ENCODE measurements around the gene BTBD16. TPM values are rescaled to one million over a fixed set of nuclear protein-coding genes. Genes with fewer than 3 reads are reported as not detected.

Gene BTBD16
- total RNA-seq, 1 donor from 2014 or later = 1.3 TPM

GRCh38 chr10:122293156-122293960 is 22.3 kb downstream of the BTBD16 start:
- no peak for DNase-seq (ENCODE audit: low read depth)
- no peak overlapping the region for H3K4me3 ChIP-seq (ENCODE audit: low read depth, low read length)

GRCh38 chr10:122293961-122294380 is 22.9 kb downstream of the BTBD16 start:
- no peak for DNase-seq (ENCODE audit: low read depth)
- H3K4me3 ChIP-seq (ENCODE audit: low read depth, low read length) = no peak overlapping the region
- TF ChIP-seq CTCF (conservative IDR thresholded peaks at IDR 0.05; ENCODE audit: low read depth, low read length) = no peak

More at GRCh38 chr10:122293156-122293960, 22.3 kb downstream of the BTBD16 start:
- no peak for TF ChIP-seq CTCF (conservative IDR thresholded peaks at IDR 0.05; ENCODE audit: low read depth, low read length)

- no peak for DNase-seq (ENCODE audit: low read depth)
- no peak for TF ChIP-seq CTCF (conservative IDR thresholded peaks at IDR 0.05; ENCODE audit: low read depth, low read length)
- no peak overlapping the region for H3K4me3 ChIP-seq (ENCODE audit: low read depth, low read length)
Observed at GRCh38 chr10:122294511-122295450, 23.7 kb downstream of the BTBD16 start.

GRCh38 chr10:122295451-122295809 is 24.3 kb downstream of the BTBD16 start:
- no peak for DNase-seq (ENCODE audit: low read depth)
- H3K4me3 ChIP-seq (ENCODE audit: low read depth, low read length) = no peak overlapping the region
- no peak for TF ChIP-seq CTCF (conservative IDR thresholded peaks at IDR 0.05; ENCODE audit: low read depth, low read length)

GRCh38 chr10:122296363-122297120 is 25.4 kb downstream of the BTBD16 start:
- no peak for TF ChIP-seq CTCF (conservative IDR thresholded peaks at IDR 0.05; ENCODE audit: low read depth, low read length)
- DNase-seq (ENCODE audit: low read depth) = no peak

GRCh38 chr10:122297583-122297982 is 26.5 kb downstream of the BTBD16 start:
- H3K4me3 ChIP-seq (ENCODE audit: low read depth, low read length) = no peak overlapping the region
- DNase-seq (ENCODE audit: low read depth) = no peak
- TF ChIP-seq CTCF (conservative IDR thresholded peaks at IDR 0.05; ENCODE audit: low read depth, low read length) = no peak

More at GRCh38 chr10:122296363-122297120, 25.4 kb downstream of the BTBD16 start:
- no peak overlapping the region for H3K4me3 ChIP-seq (ENCODE audit: low read depth, low read length)
